GM21381 (cell line): Measurements from ENCODE around the gene TEPSIN.

Experiments
- ATAC-seq: cut with Tn5 transposase; IDR thresholded peaks from one replicate; pipeline ENCODE4 v1.9.1; 2021; ENCODE audit warnings: mild to moderate bottlenecking, moderate library complexity; ENCODE audit not compliant: unreplicated experiment

Gene TEPSIN

GRCh38 chr17:81270279-81270678, 31.4 kb upstream of the TEPSIN start:
- no peak for ATAC-seq

GRCh38 chr17:81267390-81268067, 28.7 kb upstream of the TEPSIN start:
- no peak for ATAC-seq

GRCh38 chr17:81265576-81265975, 26.7 kb upstream of the TEPSIN start:
- no peak for ATAC-seq

GRCh38 chr17:81264640-81265039, 25.8 kb upstream of the TEPSIN start:
- no peak for ATAC-seq

GRCh38 chr17:81263371-81264181, 24.7 kb upstream of the TEPSIN start:
- ATAC-seq: no peak

- no peak for ATAC-seq
These were observed 22.9 kb upstream of the TEPSIN start for GRCh38 chr17:81261582-81262336.

GRCh38 chr17:81261096-81261495, 22.2 kb upstream of the TEPSIN start:
- ATAC-seq: no peak

GRCh38 chr17:81260641-81261040, 21.8 kb upstream of the TEPSIN start:
- ATAC-seq: no peak

GRCh38 chr17:81260171-81260570, 21.3 kb upstream of the TEPSIN start:
- ATAC-seq: no peak

GRCh38 chr17:81259058-81259605, 20.3 kb upstream of the TEPSIN start:
- no peak for ATAC-seq

GRCh38 chr17:81258292-81258691, 19.4 kb upstream of the TEPSIN start:
- no peak for ATAC-seq

GRCh38 chr17:81257533-81257932, 18.7 kb upstream of the TEPSIN start:
- no peak for ATAC-seq

GRCh38 chr17:81256616-81257015, 17.8 kb upstream of the TEPSIN start:
- ATAC-seq: no peak

GRCh38 chr17:81254955-81255717, 16.3 kb upstream of the TEPSIN start:
- no peak for ATAC-seq

GRCh38 chr17:81253358-81254131, 14.7 kb upstream of the TEPSIN start:
- no peak for ATAC-seq

GRCh38 chr17:81252987-81253329, 14.1 kb upstream of the TEPSIN start:
- ATAC-seq: no peak

- no peak for ATAC-seq
These were observed 13.6 kb upstream of the TEPSIN start for GRCh38 chr17:81252326-81252986.

GRCh38 chr17:81251709-81252301, 12.9 kb upstream of the TEPSIN start:
- no peak for ATAC-seq

- ATAC-seq: no peak
These were observed 12.3 kb upstream of the TEPSIN start for GRCh38 chr17:81251094-81251708.
